Occipital lobe (tissue), 2 donors: Measurements from ENCODE around the gene SYNGR3. TPM values are rescaled to one million over a fixed set of nuclear protein-coding genes. Genes with fewer than 3 reads are reported as not detected.
A peak's percentile ranks its signal among the peaks of the same experiment; 100 is the strongest.

Source experiments
- DNase-seq: peaks from one replicate; lab custom pipeline; 2025; lab: John Stamatoyannopoulos, UW
- total RNA-seq: library from RNA; depleted of rRNA; stranded (reverse); fragments of >200 nt; gene quantifications from one replicate; pipeline ENCODE4 v1.2.3, GENCODE V29; 2014

SYNGR3 gene
- total RNA-seq, 1 donor from 2014 or later: 81.3 TPM

DNA sequence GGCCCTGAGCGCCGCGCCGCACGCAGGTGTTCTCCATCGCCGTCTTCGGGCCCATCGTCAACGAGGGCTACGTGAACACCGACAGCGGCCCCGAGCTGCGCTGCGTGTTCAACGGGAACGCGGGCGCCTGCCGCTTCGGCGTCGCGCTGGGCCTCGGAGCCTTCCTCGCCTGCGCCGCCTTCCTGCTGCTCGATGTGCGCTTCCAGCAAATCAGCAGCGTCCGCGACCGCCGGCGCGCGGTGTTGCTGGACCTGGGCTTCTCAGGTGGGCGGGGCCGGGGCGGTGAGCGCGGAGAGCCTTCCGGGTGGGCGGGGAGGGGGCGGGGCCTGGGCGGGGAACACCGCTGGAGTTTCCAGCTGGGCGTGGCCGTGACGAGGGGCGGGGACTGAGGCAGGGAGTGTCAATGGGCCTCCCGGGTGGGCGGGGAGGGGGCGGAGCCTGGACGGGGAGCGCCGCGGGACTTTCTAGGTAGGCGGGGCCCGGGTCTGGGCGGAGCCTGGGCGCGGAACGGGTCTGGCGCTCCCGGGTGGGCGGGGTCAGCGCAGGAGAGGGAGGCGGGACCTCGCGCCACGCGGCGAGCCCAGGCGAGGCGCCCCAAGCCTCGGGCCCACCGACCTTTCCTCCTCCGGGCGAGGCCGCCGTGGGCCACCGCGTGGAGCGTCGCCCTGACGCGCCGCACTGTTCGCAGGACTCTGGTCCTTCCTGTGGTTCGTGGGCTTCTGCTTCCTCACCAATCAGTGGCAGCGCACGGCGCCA is 2.4 kb downstream of the SYNGR3 start:
- peak; percentile 87 for DNase-seq

DNA sequence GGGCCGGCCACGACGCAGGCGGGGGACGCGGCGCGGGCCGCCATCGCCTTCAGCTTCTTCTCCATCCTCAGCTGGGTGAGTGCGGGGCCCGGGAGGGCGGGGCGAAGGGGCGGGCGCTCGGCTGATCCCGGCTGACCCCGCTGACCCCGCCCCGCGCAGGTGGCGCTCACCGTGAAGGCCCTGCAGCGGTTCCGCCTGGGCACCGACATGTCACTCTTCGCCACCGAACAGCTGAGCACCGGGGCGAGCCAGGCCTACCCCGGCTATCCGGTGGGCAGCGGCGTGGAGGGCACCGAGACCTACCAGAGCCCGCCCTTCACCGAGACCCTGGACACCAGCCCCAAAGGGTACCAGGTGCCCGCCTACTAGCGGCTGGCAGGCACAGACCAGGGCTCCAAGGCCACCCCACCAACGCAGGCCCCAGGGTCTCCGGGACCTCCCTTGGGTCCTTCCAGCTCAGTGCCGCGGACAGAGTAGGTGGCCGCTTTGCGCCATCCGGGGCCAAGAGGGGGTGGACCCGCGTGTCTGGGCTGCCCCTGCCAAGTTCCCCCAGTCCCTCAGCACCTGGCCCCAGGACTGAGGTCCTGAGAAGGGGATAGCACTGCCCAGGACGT is 3.0 kb downstream of the SYNGR3 start:
- no peak for DNase-seq

DNA sequence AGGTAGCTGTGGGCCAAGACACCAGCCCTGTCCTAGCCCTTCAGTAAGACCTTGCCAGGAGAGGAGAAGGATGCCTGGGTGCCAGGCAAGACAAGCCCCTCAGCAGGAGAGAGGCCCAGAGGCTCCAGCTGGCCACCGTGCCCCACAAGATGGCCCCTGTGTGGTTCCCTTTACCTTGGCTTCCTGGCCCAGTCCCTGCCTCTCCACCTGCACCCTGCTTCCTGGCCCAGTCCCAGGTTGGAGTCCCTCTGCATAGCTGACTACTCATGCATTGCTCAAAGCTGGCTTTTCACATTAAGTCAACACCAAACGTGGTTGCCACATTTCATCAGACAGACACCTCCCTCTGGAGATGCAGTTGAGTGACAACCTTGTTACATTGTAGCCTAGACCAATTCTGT is 4.0 kb downstream of the SYNGR3 start:
- no peak for DNase-seq

DNA sequence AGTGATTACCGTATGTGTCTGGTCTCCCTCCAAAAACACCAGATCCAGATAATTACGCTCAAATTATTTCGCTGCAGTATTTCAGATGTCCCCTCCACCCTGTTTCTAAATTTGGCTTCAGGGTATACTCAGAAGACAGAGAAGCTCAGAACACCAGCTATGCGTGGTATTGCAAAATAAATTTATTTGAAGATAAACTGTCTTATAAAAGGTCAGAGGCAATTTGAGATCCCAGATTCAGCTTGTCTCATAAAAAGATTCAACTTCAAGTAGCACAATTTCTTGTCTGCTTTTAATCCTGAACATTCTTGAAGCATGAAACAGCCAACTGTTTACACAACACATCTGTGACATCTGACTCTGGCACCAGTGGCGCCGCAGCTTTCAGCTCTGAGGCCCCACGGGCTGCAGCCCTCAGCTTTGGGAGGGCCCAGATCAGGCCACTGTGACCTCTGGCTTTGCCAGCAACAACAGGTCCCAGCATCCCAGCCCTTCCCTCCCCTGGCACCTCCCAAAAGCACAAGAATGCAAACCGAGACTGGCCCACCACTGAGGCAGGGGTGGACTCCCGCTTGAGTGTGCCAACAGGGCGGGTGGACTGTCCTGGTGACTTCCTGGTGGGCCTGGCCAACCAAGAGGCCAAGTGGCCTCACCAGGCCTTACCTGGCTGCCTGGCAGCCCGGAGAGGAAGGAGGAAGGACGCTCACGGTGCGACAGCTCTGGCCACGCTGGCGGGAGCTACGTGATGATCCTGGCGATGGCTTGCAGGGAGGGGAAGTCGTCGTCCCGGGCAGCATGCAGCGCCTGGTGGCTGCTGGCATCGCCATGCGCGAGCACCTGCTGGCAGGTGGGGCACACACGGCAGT is 8.0 kb downstream of the SYNGR3 start:
- no peak for DNase-seq

DNA sequence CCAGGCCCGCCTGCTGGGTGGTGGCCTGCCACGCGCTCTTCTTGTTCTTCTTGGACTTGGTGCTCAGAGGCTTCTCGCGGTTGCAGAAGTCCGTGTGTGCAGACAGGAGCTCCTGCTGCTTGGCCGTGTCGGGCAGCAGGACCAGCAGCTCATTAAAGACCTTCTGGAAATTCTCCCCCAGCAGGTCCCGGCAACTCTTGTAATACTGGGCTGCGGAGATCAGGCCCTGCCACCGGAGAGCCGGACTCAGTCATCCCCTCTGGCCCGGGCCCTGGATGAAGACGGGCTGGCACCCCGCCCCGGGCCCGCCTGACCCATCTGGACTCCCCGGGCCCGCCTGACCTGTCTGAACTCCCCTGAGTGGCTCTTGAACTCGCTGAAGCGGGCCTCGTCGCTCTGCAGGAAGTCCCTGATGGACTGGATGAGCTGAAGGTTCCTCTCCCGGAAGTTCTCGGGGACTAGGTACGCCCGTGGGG is 8.6 kb downstream of the SYNGR3 start:
- no peak for DNase-seq

DNA sequence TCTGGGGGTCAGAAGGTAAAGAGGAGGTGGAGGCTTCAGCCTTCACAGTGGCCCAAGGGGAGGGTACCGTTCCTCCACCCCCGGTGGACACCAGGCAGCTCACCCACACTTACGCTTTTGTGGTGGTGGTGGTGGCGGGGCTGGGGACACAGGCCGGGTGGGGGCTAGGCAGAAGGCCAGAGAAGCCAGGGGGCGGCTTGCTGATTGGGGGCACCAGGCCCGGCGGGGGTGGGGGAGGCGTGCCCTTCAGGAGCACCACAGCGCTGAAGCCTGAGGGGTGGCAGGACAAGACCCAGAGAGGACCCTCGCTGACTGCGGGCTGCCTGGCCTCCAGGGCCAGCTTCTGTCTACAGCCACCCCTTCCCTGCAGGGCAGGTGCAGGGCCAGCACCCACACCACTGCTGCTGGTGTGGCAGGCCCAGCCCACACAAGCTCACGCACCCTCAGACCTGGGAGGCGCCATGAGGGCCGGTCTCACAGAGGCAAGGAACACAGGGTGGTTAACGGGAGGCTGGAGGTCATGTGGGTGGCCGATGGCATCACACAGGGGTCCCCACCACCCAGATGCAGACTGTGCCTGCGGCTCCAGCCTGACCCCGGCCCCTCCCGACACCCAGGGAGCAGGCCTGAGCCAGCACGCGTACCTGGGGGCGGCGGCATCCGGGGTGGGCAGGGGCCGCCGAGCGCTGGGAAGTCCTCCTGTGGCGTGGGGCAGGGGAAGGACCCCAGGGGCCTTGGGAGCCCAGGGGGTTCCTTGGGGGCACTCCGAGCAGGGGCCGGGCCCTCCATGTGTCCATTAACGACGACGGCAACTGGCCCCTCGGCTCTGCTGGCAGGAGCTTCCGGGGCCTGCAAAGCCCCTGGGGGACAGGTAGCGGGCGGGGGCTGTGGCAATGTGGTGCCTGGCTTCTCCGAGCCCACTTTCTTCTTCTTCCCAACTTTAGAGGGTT is 9.4 kb downstream of the SYNGR3 start:
- DNase-seq: no peak

DNA sequence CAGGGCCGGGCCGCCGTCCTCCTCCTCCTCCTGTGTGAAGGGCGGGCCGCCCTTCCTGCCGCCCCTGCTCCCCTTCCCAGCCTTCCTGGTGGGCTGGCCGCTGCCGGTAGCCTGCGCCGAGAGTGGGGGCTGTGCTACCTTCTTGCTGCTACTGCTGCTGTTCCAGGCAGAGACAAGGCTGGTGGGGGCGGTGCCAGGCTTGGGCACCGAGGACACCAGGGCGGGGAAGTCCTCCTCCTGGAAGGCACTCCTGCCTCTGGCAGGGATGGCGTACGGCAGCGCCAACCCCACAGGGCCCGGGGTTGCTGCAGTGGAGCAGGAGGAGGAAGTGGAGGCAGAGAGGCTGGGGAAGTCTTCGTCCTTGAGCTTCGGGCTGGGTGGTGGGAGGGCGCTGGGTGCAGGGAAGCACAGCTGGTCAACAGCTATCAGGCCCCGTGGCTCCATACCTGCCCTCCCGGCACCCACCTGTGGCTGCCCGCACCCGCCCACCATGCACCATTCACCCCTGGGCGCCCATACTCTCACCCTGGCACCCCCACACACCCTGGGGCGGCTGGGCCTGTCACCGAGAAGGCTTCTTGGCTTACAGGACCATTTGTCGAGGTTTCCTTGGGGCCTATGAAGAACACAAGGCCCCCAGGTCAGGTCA is 10.2 kb downstream of the SYNGR3 start:
- DNase-seq: no peak

DNA sequence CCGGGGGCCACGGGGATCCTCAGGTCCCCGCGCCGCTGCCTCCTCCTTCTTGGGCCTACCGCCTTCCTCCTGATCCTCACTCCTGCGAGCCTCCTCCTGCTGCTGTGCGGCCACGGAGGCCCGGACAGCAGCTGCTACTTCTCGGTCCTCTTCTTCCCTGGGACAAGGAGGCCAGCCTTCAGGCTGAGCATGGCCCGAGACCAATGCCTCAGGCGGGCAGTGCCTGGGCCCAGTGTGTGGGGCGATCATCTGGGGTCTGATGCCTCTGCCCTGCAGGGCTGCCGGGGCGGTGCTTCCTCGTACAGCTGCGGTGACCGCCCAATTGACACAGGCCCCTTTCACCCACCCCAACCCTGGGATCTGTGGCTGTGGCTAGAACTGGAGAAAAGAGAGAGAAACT is 11.3 kb downstream of the SYNGR3 start:
- DNase-seq: no peak

DNA sequence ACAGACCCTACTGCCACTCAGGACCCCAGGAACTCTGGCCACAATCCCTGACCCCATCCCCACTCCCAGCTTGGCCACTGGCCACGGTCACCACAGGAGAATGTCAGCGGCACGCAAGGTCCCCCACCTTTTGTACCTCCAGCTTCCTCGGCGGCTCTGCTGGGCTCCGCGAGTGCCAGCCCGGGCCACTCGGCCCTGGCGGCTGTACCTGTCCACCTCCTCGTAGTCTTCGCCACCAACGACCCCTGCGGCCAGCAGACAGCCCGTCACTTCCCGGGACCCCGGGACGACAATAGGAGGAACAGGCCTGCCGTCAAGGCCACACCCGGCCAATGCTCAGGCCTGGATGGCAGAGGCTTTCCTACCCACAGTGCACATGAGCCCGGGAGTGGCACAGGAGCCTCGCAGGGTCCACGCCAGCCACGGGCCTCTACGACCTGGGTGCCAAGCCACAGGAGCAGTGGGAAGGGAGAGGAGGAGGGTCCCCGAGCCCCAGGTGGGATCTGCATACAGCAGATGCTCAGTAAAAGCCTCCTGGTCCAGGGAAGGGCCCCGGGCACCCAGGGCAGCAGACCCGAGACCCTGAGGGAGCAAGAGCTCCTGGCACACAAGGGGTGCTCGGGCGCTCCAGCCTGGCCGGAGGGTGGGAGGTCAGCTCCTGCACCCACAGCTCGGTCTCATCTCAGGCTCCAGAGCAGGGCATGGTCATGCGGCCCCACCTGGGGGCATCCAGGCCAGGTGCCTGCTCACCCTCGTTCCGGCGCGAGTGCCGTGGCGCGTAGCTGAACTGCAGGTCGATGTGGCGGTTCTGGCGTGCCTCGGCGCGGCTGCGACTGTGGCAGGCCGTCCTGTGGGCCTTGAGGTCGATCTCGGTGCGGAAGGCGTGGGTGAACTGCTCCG is 11.9 kb downstream of the SYNGR3 start:
- no peak for DNase-seq

DNA sequence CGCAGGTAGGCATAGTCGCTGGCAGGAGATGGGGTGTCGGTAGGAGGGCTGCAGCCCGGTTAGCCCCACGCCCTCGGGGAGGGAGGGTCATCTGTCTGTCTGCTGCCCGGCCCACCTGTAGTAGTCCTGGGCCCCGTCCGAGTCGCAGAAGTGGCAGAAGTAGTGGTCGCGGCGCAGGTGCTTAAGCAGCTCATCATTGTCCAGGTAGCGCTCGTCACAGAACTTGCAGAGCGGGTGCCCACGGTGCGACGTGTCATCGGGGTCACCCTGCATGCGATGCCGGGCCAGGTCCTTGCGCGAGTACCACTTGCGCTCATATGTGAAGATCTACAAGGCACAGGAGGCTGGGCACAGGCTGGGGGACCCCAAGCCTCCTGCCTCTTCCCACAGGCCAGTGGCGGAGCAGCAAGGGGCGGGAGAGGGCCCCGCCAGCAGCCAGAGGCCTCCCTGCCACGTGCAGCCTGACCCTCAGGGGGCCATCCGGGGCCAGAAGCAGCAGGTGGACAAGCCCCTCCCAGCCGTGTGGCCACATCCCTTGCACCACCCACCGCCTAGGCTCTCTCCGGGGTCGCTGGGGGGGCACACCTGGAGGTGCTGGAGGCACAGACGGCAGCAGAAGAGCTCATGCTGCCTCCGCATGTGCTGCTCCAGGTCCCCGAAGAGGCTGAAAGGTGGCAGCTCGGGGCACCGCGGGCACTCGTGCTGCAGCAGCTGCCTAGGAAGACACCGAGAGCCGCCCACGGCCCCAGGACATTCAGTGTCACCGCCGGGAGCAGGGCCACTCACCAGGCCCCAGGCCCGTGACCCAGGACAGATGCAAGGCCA is 12.8 kb downstream of the SYNGR3 start:
- no peak for DNase-seq

DNA sequence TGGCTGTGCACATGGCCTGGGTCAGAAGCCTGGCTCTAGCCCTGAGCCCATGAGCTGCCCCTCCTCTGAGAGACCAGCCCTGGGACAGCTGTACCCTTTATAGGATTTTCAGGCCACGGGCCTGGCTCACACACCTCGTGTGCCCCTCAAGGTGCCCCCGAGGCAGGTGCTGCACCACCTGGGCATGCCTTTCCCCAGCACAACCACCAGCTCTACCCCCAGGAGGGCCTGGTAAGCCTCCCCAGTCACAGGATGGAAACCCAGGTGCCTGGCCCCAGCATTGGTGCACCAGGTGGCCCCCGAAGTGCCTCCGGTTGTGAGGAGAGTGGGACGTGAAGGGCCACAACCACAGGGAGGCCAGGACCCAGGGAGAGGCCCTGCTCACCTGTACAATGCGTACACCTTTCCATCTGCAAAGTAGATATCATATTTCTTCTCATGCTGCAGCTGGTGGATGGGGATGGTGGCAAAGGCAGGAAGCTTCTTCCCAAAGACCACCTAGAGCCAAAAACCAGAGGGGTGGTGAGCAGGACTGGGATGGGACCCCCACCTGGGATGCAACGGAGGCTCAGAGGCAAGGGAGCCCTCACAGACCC is 13.6 kb downstream of the SYNGR3 start:
- DNase-seq: no peak

DNA sequence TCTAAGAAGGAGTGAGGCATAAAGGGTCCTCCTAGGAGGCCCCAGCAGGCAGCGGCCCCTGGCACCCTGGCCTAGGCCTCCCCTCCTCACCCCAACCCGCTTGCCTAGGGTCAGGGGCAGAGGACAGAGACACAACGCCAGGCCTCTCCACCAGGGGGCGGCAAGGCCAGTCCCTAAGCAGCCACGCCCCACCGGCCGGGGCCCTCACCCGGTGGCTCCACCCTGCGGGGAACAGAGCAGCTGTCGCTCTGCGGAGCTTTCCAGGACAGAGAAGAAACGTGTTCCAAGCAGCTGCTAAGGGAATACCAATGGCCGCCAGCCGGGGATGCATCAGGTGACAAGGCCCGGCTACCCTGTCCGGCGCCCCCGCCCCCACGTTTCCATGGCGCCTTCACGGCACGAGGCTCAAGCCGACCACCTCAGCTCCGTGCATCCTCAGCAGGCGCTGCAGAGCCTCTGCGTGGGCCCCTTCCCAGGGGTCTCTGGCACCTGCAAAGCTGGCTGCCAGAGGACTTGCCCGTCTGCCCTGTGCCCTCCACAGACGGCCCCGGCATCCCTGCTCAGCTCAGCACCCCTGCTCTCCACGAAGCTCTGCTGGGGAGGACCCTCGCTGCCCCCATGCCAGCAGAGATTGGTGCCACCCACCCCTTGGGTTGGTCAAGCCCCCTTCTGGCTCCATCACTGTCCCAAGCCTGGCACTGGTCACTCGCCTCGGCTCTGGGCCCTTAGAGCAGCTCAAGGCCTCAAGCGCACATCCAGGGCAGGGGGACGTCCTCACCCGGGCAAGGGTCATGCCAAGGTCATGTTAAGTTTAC is 14.3 kb downstream of the SYNGR3 start:
- DNase-seq: peak; percentile 49

DNA sequence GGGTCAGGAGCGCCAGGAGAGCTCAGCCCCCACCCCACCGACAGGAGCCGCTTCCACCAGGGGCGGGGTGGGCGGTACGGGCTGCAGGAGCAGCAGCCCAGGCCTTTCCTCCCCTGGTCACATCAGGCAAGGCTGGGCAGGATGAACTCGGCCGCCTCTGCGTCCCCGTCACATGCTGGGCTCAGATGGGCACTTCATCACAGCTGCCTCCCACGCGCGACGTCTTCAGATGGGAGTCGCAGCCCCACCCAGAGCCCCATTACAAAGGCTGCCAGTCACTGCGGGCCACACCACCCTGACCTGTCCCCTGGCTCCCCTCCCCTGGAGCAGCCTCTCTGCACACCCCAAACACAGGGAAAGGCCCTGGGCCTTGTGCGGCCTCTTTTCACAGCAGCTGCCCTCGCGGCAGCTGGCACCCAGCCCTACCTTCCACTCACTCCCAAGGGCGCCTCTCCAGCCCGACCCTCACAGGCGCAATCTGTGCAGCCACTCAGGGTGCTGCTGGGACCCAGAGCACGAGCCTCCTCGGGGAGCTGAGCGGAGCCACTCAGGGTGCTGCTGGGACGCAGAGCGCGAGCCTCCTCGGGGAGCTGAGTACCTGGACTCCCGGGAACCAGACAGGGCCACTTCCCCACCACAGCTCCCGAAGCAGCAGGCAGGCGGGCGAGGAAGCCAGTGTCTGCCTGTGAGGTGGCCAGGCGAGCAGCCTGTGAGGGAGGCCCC is 15.2 kb downstream of the SYNGR3 start:
- DNase-seq: no peak

DNA sequence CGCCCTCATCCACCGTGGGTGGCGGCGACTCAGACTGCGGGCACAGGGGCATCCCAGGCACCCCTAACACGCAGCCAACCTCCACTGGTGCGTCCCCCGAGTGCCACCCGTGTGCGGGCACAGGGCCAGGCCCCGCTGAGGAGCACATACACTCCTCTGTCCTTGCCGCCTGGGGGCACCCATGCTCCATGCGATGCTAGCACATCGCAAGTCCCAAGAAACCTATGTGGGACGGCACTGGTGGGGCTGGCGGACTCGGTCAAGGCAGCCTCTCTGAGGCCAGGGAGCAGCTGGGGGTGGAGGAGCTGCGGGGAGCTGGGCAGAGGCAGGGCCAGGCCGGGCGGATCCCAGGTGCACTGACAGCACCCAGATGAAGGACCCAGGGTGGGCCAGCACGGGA is 15.9 kb downstream of the SYNGR3 start:
- DNase-seq: no peak

DNA sequence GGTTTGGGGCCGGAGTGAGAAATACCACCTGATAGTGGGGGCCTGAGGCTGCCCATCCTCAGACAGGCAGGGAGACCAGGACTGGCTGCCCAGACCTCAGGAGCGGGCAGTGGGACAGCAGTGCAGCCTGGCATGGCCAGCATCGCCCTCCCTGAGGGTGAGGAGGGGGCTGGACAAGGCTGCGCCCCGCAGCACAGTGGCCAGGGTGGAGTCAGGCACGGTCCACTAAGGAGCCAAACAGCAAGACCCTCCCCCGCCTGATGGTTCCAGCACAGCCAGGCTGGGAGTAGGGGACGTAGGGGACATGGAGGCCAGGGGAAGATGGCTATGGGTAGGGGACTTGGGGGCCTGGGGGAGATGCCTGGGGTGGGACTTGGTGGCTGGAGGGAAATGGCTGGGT is 16.5 kb downstream of the SYNGR3 start:
- DNase-seq: no peak

DNA sequence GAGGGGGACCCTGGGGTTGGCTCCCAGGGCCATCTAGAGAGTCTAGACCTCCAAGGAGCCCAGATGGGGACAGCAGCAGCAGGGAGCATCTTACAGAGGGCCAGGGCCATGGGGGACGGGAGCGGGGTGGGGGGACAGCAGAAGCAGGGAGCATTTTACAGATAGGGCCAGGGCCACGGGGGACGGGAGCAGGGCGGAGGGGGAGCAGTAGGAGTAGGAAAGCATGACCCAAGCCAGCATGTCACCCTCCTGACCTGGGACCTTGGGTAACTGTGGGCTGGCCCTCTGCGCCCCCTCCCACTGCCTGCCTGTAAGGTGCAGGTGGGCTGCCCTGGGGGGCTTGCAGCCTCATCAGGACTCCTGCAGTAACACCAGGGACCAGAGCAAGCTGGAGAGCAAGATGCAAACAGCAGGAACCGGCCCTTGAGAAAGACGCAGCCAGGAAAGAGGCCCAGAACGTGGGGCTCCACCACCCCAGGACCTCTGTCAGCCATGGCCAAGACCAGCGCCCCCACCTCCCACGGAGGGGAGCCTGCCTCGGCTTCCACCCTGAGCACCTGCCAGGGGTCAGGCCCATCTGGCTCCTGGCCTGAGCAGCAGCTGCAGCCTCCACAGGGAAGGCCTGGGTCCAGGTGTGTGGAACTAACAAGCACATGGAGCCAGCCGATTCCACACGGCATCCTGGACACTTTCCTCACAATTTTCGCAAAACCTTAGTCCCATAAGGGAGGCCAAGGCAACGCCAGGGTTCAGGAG is 17.5 kb downstream of the SYNGR3 start:
- DNase-seq: no peak
